GM18519 (cell line): ENCODE results near the gene GMCL1.

Source experiments
- ATAC-seq: cut with Tn5 transposase; IDR thresholded peaks from one replicate; pipeline ENCODE4 v1.9.1; 2021; ENCODE audit warnings: mild to moderate bottlenecking, moderate library complexity; ENCODE audit not compliant: unreplicated experiment, low FRiP score

The GMCL1 gene

GRCh38 chr2:69917852-69918251 lies 88.4 kb downstream of the GMCL1 start:
- no peak for ATAC-seq

DNA sequence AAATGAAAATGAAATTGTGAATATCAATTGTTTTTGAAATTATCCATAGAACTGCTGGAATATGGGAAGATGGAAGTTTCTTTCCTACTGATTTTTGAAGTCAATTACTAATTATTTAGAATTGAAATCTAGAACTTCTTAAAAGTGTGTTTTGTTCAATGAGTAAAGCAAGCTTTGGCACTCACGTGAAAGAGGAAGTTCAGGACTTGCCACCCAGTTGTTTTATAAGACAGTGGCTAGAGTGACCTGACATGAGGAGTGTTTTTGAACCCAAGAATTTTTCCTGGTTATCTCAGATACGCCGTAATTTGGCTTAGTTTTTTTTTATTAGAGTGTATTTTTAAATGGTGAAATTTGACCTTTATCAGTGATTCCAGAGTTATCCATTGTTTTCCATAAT lies 88.9 kb downstream of the GMCL1 start:
- no peak for ATAC-seq

DNA sequence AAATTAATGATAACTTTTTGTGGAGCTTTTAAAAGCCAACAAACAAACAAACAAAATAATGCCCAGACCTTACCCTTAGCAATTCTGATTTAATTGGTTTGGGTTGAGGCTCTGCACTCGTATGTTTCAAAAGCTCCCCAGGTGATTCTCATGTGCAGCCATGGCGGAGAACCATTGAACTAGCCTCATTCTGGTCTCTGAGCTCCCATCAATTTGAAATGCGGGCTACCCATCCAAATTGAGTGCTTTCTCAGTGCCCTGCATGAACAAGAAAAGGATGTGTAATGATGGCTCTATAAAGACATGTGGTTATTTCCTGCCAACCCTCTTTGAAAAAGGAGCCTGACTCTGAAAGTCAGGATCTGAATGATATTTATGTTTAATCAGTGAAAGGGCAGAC lies 93.7 kb downstream of the GMCL1 start:
- no peak for ATAC-seq

- ATAC-seq: no peak
Observed at GRCh38 chr2:69926849-69927515, 97.5 kb downstream of the GMCL1 start.
